Panc1 (cell line): Measurements from ENCODE around the gene SLC25A10. TPM values are rescaled to one million over a fixed set of nuclear protein-coding genes. Genes with fewer than 3 reads are reported as not detected.

Experiments used
- ATAC-seq: fragments of 200-7000 bp; cut with Tn5 transposase; 2 replicates; pipeline ENCODE4 v1.9.1; 2020; ENCODE audit warnings: mild to moderate bottlenecking, moderate library complexity
- BruUV-seq: library from RNA; stranded (reverse); fragments of 400-500 nt; replicated peaks from 2 replicates; lab custom pipeline; 2021; lab: Mats Ljungman, UMichigan
- CTCF ChIA-PET: fragments of 300-600 bp; sonication (Branson Sonifier 250); formaldehyde crosslinking; loops from one replicate; lab custom pipeline; 2022; ENCODE audit warnings: antibody characterized with exemption; lab: Charles Lee
- POLR2A ChIA-PET: fragments of 300-600 bp; sonication (Branson Sonifier 250); formaldehyde crosslinking; loops from one replicate; lab custom pipeline; 2022; ENCODE audit warnings: antibody characterized with exemption; lab: Charles Lee
- DNase-seq: peaks from one replicate; pipeline ENCODE4 v3.0.0-alpha.2; 2010; ENCODE audit warnings: low read depth, low spot score
- H3K27ac ChIP-seq: 2 replicates; pipeline ENCODE4 v1.5.1; 2011; ENCODE audit warnings: mild to moderate bottlenecking, low read length, inconsistent platforms
- H3K27me3 ChIP-seq: fragments of 200-500 bp; sonication (Bioruptor generic); 2 replicates; pipeline ENCODE4 v1.6.0; 2014; ENCODE audit warnings: low read length, inconsistent platforms; ENCODE audit not compliant: control insufficient read depth, insufficient read depth
- H3K36me3 ChIP-seq: fragments of 200-500 bp; sonication (Bioruptor generic); 2 replicates; pipeline ENCODE4 v1.5.1; 2014; ENCODE audit warnings: inconsistent platforms, mild to moderate bottlenecking, low read length, moderate library complexity; ENCODE audit not compliant: control insufficient read depth, insufficient read depth
- H3K4me1 ChIP-seq: 2 replicates; pipeline ENCODE4 v1.5.1; 2011; ENCODE audit warnings: inconsistent platforms, mild to moderate bottlenecking, low read length, moderate library complexity; ENCODE audit not compliant: control insufficient read depth, insufficient read depth
- H3K4me3 ChIP-seq, 2 experiments: 2 replicates each; pipeline ENCODE4 v1.5.1; 2011 to 2012; ENCODE audit warnings: low read depth in 2 of 2, low read length in 2 of 2, mild to moderate bottlenecking in 2 of 2, inconsistent platforms in 1 of 2, moderate library complexity in 1 of 2
- H3K9me3 ChIP-seq: fragments of 200-500 bp; sonication (Bioruptor generic); 2 replicates; pipeline ENCODE4 v1.5.1; 2014; ENCODE audit warnings: low read depth, mild to moderate bottlenecking, inconsistent platforms, low read length, moderate library complexity; ENCODE audit not compliant: control insufficient read depth, insufficient read depth
- POLR2AphosphoS5 ChIP-seq: IDR thresholded peaks from 2 replicates; pipeline ENCODE4 v1.6.1; 2012; ENCODE audit warnings: mild to moderate bottlenecking, low read depth, low read length, moderate library complexity
- SIN3A ChIP-seq: IDR thresholded peaks from 2 replicates; pipeline ENCODE4 v1.6.1; 2012; ENCODE audit warnings: low read depth, mild to moderate bottlenecking, low read length, moderate library complexity, borderline replicate concordance; ENCODE audit not compliant: insufficient read depth
- TCF7L2 ChIP-seq: IDR thresholded peaks from 2 replicates; pipeline ENCODE4 v1.6.1; 2011; ENCODE audit warnings: mild to moderate bottlenecking, low read depth, low read length, inconsistent platforms
- in situ Hi-C: cut with HindIII; loops from 2 replicates; pipeline ENCODE4 v1.10.0; 2016; ENCODE audit warnings: low sequenced_read_pairs, low pct_unique_long_range_greater_than_20kb
- intact Hi-C: fragments of 100-400 bp; cut with micrococcal nuclease; formaldehyde crosslinking; loops from one replicate; pipeline ENCODE4 v1.10.0; 2022; ENCODE audit not compliant: unreplicated experiment
- total RNA-seq: library from RNA; stranded (reverse); gene quantifications from one replicate; pipeline ENCODE4 v1.2.1, GENCODE V29; 2021; ENCODE audit not compliant: unreplicated experiment
- TF ChIP-seq, protein P1 (sequence below), 2 experiments: IDR thresholded peaks; 2 replicates each; pipeline ENCODE4 v1.6.1; 2011 to 2012; ENCODE audit warnings: low read depth in 2 of 2, control low read depth in 1 of 2, low read length in 1 of 2, mild to moderate bottlenecking in 1 of 2, moderate library complexity in 1 of 2; ENCODE audit not compliant: insufficient read depth in 1 of 2
- TF ChIP-seq, protein P2 (sequence below): fragments of 450-650 bp; IDR thresholded peaks from 2 replicates; pipeline ENCODE4 v1.5.1; 2017; ENCODE audit warnings: mild to moderate bottlenecking

Gene SLC25A10
- total RNA-seq, 1 experiment from 2014 or later, result 81.2 TPM

DNA sequence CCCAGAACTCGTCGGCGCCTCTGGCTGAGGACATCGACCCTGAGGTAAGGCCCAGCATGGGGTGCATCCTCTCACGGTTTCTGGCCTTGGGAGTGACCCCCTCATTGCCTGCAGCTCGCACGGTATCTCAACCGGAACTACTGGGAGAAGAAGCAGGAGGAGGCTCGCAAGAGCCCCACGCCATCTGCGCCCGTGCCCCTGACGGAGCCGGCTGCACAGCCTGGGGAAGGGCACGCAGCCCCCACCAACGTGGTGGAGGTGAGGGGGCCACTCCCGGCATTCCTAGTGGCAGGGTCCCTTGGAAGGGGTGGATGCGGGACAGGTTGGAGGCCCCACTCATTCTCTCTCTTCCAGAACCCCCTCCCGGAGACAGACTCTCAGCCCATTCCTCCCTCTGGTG, 17.3 kb upstream of the SLC25A10 start:
- POLR2A ChIA-PET, result no interaction called here
- H3K9me3 ChIP-seq, result no peaks in the 10 kb centered on the region
- CTCF ChIA-PET, result no interaction called here

DNA sequence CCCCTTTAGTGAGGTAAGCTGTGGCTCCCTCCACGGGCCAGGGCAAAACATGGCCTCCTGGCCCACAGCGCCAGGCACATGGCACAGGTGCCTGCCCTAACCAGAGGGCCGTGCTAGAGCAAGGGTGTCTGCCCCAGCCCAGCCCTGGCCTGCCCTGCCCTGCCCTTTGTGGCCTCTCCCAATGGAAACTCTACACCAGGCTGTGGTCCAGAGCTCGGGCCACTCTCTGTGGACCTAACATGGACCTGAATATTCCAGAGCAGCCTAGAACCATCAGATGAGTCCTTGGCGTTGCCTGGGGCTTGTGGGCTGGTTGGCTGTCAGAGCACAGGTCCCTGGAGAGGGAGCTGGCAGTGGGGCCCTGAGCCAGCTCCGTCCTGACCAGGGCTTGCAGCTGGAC, 16.9 kb upstream of the SLC25A10 start:
- CTCF ChIA-PET, result no interaction called here
- no TSS peak for BruUV-seq
- DNase-seq, result no peak
- Histone ChIP-seq H3K9me3 (no peaks in the 10 kb centered on the region), H3K4me3 (no peak overlapping the region), H3K27me3 (no peaks in the 10 kb centered on the region), H3K36me3 (peaks cover 15% of the 10 kb centered on the region), H3K27ac (no peak overlapping the region), H3K4me1 (no peaks in the 10 kb centered on the region)
- in situ Hi-C loops (no loop called here), intact Hi-C loops (no loop called here)
- TF ChIP-seq, protein P1, sequence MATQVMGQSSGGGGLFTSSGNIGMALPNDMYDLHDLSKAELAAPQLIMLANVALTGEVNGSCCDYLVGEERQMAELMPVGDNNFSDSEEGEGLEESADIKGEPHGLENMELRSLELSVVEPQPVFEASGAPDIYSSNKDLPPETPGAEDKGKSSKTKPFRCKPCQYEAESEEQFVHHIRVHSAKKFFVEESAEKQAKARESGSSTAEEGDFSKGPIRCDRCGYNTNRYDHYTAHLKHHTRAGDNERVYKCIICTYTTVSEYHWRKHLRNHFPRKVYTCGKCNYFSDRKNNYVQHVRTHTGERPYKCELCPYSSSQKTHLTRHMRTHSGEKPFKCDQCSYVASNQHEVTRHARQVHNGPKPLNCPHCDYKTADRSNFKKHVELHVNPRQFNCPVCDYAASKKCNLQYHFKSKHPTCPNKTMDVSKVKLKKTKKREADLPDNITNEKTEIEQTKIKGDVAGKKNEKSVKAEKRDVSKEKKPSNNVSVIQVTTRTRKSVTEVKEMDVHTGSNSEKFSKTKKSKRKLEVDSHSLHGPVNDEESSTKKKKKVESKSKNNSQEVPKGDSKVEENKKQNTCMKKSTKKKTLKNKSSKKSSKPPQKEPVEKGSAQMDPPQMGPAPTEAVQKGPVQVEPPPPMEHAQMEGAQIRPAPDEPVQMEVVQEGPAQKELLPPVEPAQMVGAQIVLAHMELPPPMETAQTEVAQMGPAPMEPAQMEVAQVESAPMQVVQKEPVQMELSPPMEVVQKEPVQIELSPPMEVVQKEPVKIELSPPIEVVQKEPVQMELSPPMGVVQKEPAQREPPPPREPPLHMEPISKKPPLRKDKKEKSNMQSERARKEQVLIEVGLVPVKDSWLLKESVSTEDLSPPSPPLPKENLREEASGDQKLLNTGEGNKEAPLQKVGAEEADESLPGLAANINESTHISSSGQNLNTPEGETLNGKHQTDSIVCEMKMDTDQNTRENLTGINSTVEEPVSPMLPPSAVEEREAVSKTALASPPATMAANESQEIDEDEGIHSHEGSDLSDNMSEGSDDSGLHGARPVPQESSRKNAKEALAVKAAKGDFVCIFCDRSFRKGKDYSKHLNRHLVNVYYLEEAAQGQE (IDR thresholded peaks at IDR 0.05; ENCODE audit: insufficient read depth in 1 of 2, low read depth in 2 of 2, low read length in 1 of 2), result no peak
- TF ChIP-seq TCF7L2, result no peak
- TF ChIP-seq SIN3A, result no peak
- TF ChIP-seq, protein P2, sequence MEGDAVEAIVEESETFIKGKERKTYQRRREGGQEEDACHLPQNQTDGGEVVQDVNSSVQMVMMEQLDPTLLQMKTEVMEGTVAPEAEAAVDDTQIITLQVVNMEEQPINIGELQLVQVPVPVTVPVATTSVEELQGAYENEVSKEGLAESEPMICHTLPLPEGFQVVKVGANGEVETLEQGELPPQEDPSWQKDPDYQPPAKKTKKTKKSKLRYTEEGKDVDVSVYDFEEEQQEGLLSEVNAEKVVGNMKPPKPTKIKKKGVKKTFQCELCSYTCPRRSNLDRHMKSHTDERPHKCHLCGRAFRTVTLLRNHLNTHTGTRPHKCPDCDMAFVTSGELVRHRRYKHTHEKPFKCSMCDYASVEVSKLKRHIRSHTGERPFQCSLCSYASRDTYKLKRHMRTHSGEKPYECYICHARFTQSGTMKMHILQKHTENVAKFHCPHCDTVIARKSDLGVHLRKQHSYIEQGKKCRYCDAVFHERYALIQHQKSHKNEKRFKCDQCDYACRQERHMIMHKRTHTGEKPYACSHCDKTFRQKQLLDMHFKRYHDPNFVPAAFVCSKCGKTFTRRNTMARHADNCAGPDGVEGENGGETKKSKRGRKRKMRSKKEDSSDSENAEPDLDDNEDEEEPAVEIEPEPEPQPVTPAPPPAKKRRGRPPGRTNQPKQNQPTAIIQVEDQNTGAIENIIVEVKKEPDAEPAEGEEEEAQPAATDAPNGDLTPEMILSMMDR, result no peak
- TF ChIP-seq POLR2AphosphoS5, result no peak
- POLR2A ChIA-PET, result interaction anchor here (1.3 kb wide), 1 partner anchor 20 kb away, joined by 3 read pairs; no protein-coding TSS in a partner anchor
- 0 out of 2 replicates have a peak, but pooled peaks have one; percentile 1 for ATAC-seq

More for the DNA sequence above, 17.3 kb upstream of the SLC25A10 start:
- DNase-seq, result no peak
- in situ Hi-C loops (no loop called here), intact Hi-C loops (no loop called here)
- TF ChIP-seq POLR2AphosphoS5 (no peak), SIN3A (no peak), TCF7L2 (no peak)
- TF ChIP-seq, protein P1 (IDR thresholded peaks at IDR 0.05; ENCODE audit: insufficient read depth in 1 of 2, low read depth in 2 of 2, low read length in 1 of 2), result no peak
- TF ChIP-seq, protein P2, result no peak
- Histone ChIP-seq H3K36me3 (peaks cover 15% of the 10 kb centered on the region), H3K27me3 (no peaks in the 10 kb centered on the region), H3K4me3 (no peak overlapping the region), H3K4me1 (no peaks in the 10 kb centered on the region), H3K27ac (no peak overlapping the region)
- BruUV-seq, result no TSS peak
- no peak for ATAC-seq
